ENCODE measurements around the gene MEAK7. TPM values are rescaled to one million over a fixed set of nuclear protein-coding genes. Genes with fewer than 3 reads are reported as not detected.
A peak's percentile ranks its signal among the peaks of the same experiment; 100 is the strongest.

Gene MEAK7
- total and polyA plus RNA-seq, 2 of the 4 experiments (the other 2 are of a cell fraction) = 27.4 to 39.0 TPM

- ATAC-seq (ENCODE audit: low read depth) (no peak), DNase-seq (no peak)
- no peak overlapping the region for H3K14ac ChIP-seq (replicated peaks; ENCODE audit: low read depth, low read length)
- H3K36me3 ChIP-seq (ENCODE audit: control insufficient read depth, insufficient read depth, low read length) = no peaks in the 10 kb centered on the region
- no peak overlapping the region for H2AK9ac ChIP-seq (replicated peaks; ENCODE audit: low read depth, low read length, poor library complexity)
- H3K27ac ChIP-seq (ENCODE audit: insufficient read depth, low read length) = no peak overlapping the region
- in situ Hi-C loops (cut with MboI; ENCODE audit: low sequenced_read_pairs) = no loop called here
- no peak for TF ChIP-seq CEBPB (IDR thresholded peaks at IDR 0.05; ENCODE audit: low read depth, low read length)
- TF ChIP-seq BHLHE40 (IDR thresholded peaks at IDR 0.05; ENCODE audit: low read depth, low read length) = no peak
- TF ChIP-seq CTCF (conservative IDR thresholded peaks at IDR 0.05; ENCODE audit: low read depth, low read length) = no peak
- no peak for TF ChIP-seq FOS (IDR thresholded peaks at IDR 0.05; ENCODE audit: low read depth, low read length)
- TF ChIP-seq NFE2L2 (IDR thresholded peaks at IDR 0.05; ENCODE audit: low read depth, low read length) = no peak
- TF ChIP-seq USF2 (IDR thresholded peaks at IDR 0.05; ENCODE audit: low read depth, low read length) = no peak
- TF ChIP-seq MAZ (IDR thresholded peaks at IDR 0.05; ENCODE audit: borderline replicate concordance, low read depth, low read length) = no peak
- no peak for TF ChIP-seq SMC3 (IDR thresholded peaks at IDR 0.05; ENCODE audit: low read depth, low read length)
- no peak for TF ChIP-seq POLR2A (IDR thresholded peaks at IDR 0.05; ENCODE audit: low read depth, low read length)
- TF ChIP-seq MAFK (IDR thresholded peaks at IDR 0.05; ENCODE audit: low read depth, low read length) = no peak
- no peak for TF ChIP-seq MXI1 (IDR thresholded peaks at IDR 0.05; ENCODE audit: borderline replicate concordance, low read depth, low read length)
- no peak for TF ChIP-seq CHD1 (IDR thresholded peaks at IDR 0.05; ENCODE audit: low read depth, low read length)
- TF ChIP-seq RFX5 (IDR thresholded peaks at IDR 0.05; ENCODE audit: low read depth, low read length) = no peak
- no peak for TF ChIP-seq RCOR1 (IDR thresholded peaks at IDR 0.05; ENCODE audit: insufficient replicate concordance, low read length)
- TF ChIP-seq RAD21 (IDR thresholded peaks at IDR 0.05; ENCODE audit: low read length) = no peak
- TF ChIP-seq ELK1 (IDR thresholded peaks at IDR 0.05; ENCODE audit: borderline replicate concordance, low read depth, low read length) = no peak
- intact Hi-C loops (cut with micrococcal nuclease) = no loop called here
- no peak overlapping the region for H2BK5ac ChIP-seq (ENCODE audit: low read depth, low read length, poor library complexity, severe bottlenecking)
- no peak overlapping the region for H4K91ac ChIP-seq (ENCODE audit: insufficient read depth, low read depth, low read length)
- no peak overlapping the region for H2BK15ac ChIP-seq (ENCODE audit: low read depth, low read length)
- peaks cover 17% of the 10 kb centered on the region for H3K4me1 ChIP-seq (ENCODE audit: control insufficient read depth, insufficient read depth, low read length)
- H3K4ac ChIP-seq (ENCODE audit: low read depth, low read length) = no peak overlapping the region
- H3K23ac ChIP-seq (ENCODE audit: low read depth, low read length) = no peak overlapping the region
- 96% methylated on average over 7 of the region's 9 CpGs; no CpG with 5 or more reads in 1 of the 2 experiments for WGBS, 2 experiments (ENCODE audit: extremely low coverage in 2 of 2, insufficient read length in 1 of 2)
- H3K9ac ChIP-seq (ENCODE audit: low read depth, low read length) = no peak overlapping the region
- H4K5ac ChIP-seq (ENCODE audit: low read depth, low read length) = no peak overlapping the region
- no peak overlapping the region for H3K4me2 ChIP-seq (ENCODE audit: low read depth, low read length)
- H2BK120ac ChIP-seq (ENCODE audit: low read depth, low read length) = no peak overlapping the region
- H3K18ac ChIP-seq (ENCODE audit: low read depth, low read length) = no peak overlapping the region
- dilution Hi-C loops (cut with HindIII; ENCODE audit: low sequenced_read_pairs, unreplicated experiment) = no loop called here
- no peak overlapping the region for H4K8ac ChIP-seq (ENCODE audit: low read depth in 2 of 2, low read length in 2 of 2)
- H4K20me1 ChIP-seq (ENCODE audit: insufficient read depth, low read length) = no peaks in the 10 kb centered on the region
- ChIA-PET POLR2A (ENCODE audit: unreplicated experiment) (no interaction called here), CTCF (no interaction called here)
- H3K56ac ChIP-seq (ENCODE audit: extremely low read depth, insufficient read depth, low read length) = no peak overlapping the region
- BruUV-seq (replicated peaks) = no TSS peak
- H2AK5ac ChIP-seq (ENCODE audit: low read depth, low read length) = 0 out of 2 replicates have a peak overlapping the region, but pooled peaks have one; percentile 4
- no peaks in the 10 kb centered on the region for H3K9me3 ChIP-seq (ENCODE audit: control insufficient read depth, insufficient read depth, low read length)
- no peak overlapping the region for H2AFZ ChIP-seq (replicated peaks; ENCODE audit: low read length, poor library complexity)
- H3K79me1 ChIP-seq (ENCODE audit: low read depth in 1 of 2, low read length in 2 of 2) = no peaks in the 10 kb centered on the region; a peak in 1 of 4 replicates
- no peak overlapping the region for H2BK20ac ChIP-seq (ENCODE audit: low read depth, low read length)
- no peak overlapping the region for H3K4me3 ChIP-seq (ENCODE audit: insufficient read depth, low read depth, low read length)
- H3K27me3 ChIP-seq (ENCODE audit: control insufficient read depth, insufficient read depth, low read length) = no peaks in the 10 kb centered on the region
- peaks cover 18% of the 10 kb centered on the region for H3K9me1 ChIP-seq (ENCODE audit: insufficient read depth, low read length)
These were observed 31.4 kb upstream of the MEAK7 start for GRCh38 chr16:84535851-84536250.
